ENCODE data around the gene WDR90. TPM values are rescaled to one million over a fixed set of nuclear protein-coding genes. Genes with fewer than 3 reads are reported as not detected.

The WDR90 gene
- total RNA-seq: 18.6 and 23.1 TPM in 2 replicates

GRCh38 chr16:648781-649589 is at the start of gene WDR90:
TSS of gene WDR90 (plus strand) at chr16:649365. CDS start at chr16:649417, 52 bp downstream.

GRCh38 chr16:630815-631405 is 18.3 kb upstream of the WDR90 start, which contains the start of gene WFIKKN1:
TSS of gene WFIKKN1 (plus strand) at chr16:630985. CDS start at chr16:631254, 269 bp downstream.

GRCh38 chr16:636206-637080 is 12.7 kb upstream of the WDR90 start, which contains the start of gene METTL26:
TSS of gene METTL26 (minus strand) at chr16:636305. CDS start at chr16:636290, 15 bp downstream.

GRCh38 chr16:641326-642188 is 7.6 kb upstream of the WDR90 start, which contains the start of gene MCRIP2:
TSS of gene MCRIP2 (plus strand) at chr16:641828. CDS start at chr16:641992, 164 bp downstream.

GRCh38 chr16:667780-668518 is 18.8 kb downstream of the WDR90 start, which contains the start of gene RHOT2:
TSS of gene RHOT2 (plus strand) at chr16:668132. CDS start at chr16:668200, 68 bp downstream.

GRCh38 chr16:674968-675883 is 26.1 kb downstream of the WDR90 start, which contains the start of gene RHBDL1:
TSS of gene RHBDL1 (plus strand) at chr16:675671. CDS start at chr16:675791, 120 bp downstream.

GRCh38 chr16:679814-680624 is 30.9 kb downstream of the WDR90 start, which contains the start of gene STUB1:
TSS of gene STUB1 (plus strand) at chr16:680410. CDS start at chr16:680526, 116 bp downstream.

GRCh38 chr16:684071-684794 is 35.1 kb downstream of the WDR90 start, which contains the start of gene JMJD8:
TSS of gene JMJD8 (minus strand) at chr16:684334. CDS start at chr16:684319, 15 bp downstream.

GRCh38 chr16:705431-706188 is 56.4 kb downstream of the WDR90 start, which contains the start of gene FBXL16:
TSS of gene FBXL16 (minus strand) at chr16:705801. CDS start at chr16:697405, 8,396 bp downstream.

GRCh38 chr16:714558-715476 is 65.7 kb downstream of the WDR90 start, which contains the start of gene METRN:
TSS of gene METRN (plus strand) at chr16:715118. CDS start at chr16:715290, 172 bp downstream.

Other genes with a start within 250 kb of the WDR90 start
- 23.1 and 55.1 TPM in 2 replicates for gene DECR2, start 247.5 kb upstream of the WDR90 start, total RNA-seq
- gene RAB11FIP3, start 223.7 kb upstream of the WDR90 start, total RNA-seq: 23.1 and 40.3 TPM in 2 replicates
- gene CAPN15, start 121.7 kb upstream of the WDR90 start, total RNA-seq: 49.4 and 70.6 TPM in 2 replicates
- not detected in 2 replicates for gene PRR35, start 89.0 kb upstream of the WDR90 start, total RNA-seq
- gene NHLRC4, start 82.4 kb upstream of the WDR90 start, total RNA-seq: 0.65 and 2.0 TPM in 2 replicates
- 53.0 and 88.0 TPM in 2 replicates for gene PIGQ, start 79.4 kb upstream of the WDR90 start, total RNA-seq
- gene RAB40C, start 59.3 kb upstream of the WDR90 start, total RNA-seq: 21.8 and 22.3 TPM in 2 replicates
- under 0.01 and 0.13 TPM in 2 replicates for gene WFIKKN1, start 18.4 kb upstream of the WDR90 start, total RNA-seq
- gene METTL26, start 13.1 kb upstream of the WDR90 start, total RNA-seq: 175 and 248 TPM in 2 replicates
- gene MCRIP2, start 7.5 kb upstream of the WDR90 start, total RNA-seq: 31.0 and 32.3 TPM in 2 replicates
- gene RHOT2, start 18.8 kb downstream of the WDR90 start, total RNA-seq: 72.5 and 93.6 TPM in 2 replicates
- 0.16 and 2.9 TPM in 2 replicates for gene RHBDL1, start 26.3 kb downstream of the WDR90 start, total RNA-seq
- 129 and 192 TPM in 2 replicates for gene STUB1, start 31.0 kb downstream of the WDR90 start, total RNA-seq
- gene JMJD8, start 35.0 kb downstream of the WDR90 start, total RNA-seq: 115 and 120 TPM in 2 replicates
- 15.6 and 21.7 TPM in 2 replicates for gene WDR24, start 41.0 kb downstream of the WDR90 start, total RNA-seq
- under 0.01 and 1.4 TPM in 2 replicates for gene FBXL16, start 56.4 kb downstream of the WDR90 start, total RNA-seq
- gene METRN, start 65.8 kb downstream of the WDR90 start, total RNA-seq: 125 and 152 TPM in 2 replicates
- 44.2 and 47.8 TPM in 2 replicates for gene ANTKMT, start 71.8 kb downstream of the WDR90 start, total RNA-seq
- gene CCDC78, start 77.1 kb downstream of the WDR90 start, total RNA-seq: 1.6 and 2.3 TPM in 2 replicates
- 15.6 and 26.5 TPM in 2 replicates for gene HAGHL, start 77.7 kb downstream of the WDR90 start, total RNA-seq
- 32.9 and 37.4 TPM in 2 replicates for gene CIAO3, start 91.6 kb downstream of the WDR90 start, total RNA-seq
- gene MSLN, start 111.4 kb downstream of the WDR90 start, total RNA-seq: 15.0 and 41.1 TPM in 2 replicates
- 34.1 and 48.1 TPM in 2 replicates for gene RPUSD1, start 139.0 kb downstream of the WDR90 start, total RNA-seq
- gene CHTF18, start 139.3 kb downstream of the WDR90 start, total RNA-seq: 8.7 and 39.1 TPM in 2 replicates
- not detected in 2 replicates for gene GNG13, start 151.4 kb downstream of the WDR90 start, total RNA-seq